HG03060 (cell line): ENCODE results near the gene NLRC4.
"Not testable (repeated sequence)": the region's sequence is repeated elsewhere in the genome, so short reads cannot be mapped to it uniquely, and the experiment has no call there.

Experiments
- ATAC-seq: cut with Tn5 transposase; IDR thresholded peaks from one replicate; pipeline ENCODE4 v1.9.1; 2021; ENCODE audit warnings: low read depth, moderate number of reproducible peaks; ENCODE audit not compliant: unreplicated experiment

Gene NLRC4

GRCh38 chr2:32249731-32250236 lies 14.9 kb downstream of the NLRC4 start:
- ATAC-seq: no peak

- no peak for ATAC-seq
These were observed 16.4 kb downstream of the NLRC4 start for GRCh38 chr2:32248299-32248698.

- ATAC-seq: no peak
These were observed 17.8 kb downstream of the NLRC4 start for GRCh38 chr2:32246911-32247310.

GRCh38 chr2:32242331-32242730 lies 22.4 kb downstream of the NLRC4 start:
- no peak for ATAC-seq

GRCh38 chr2:32237996-32238395 lies 26.7 kb downstream of the NLRC4 start:
- no peak for ATAC-seq

GRCh38 chr2:32237488-32237887 lies 27.2 kb downstream of the NLRC4 start:
- no peak for ATAC-seq

GRCh38 chr2:32235315-32235714 lies 29.4 kb downstream of the NLRC4 start:
- ATAC-seq: no peak

GRCh38 chr2:32231959-32232358 lies 32.7 kb downstream of the NLRC4 start:
- no peak for ATAC-seq

GRCh38 chr2:32229635-32230034 lies 35.1 kb downstream of the NLRC4 start:
- ATAC-seq: no peak

- no peak for ATAC-seq
These were observed 36.5 kb downstream of the NLRC4 start for GRCh38 chr2:32228181-32228580.

- ATAC-seq: no peak
These were observed 37.2 kb downstream of the NLRC4 start for GRCh38 chr2:32227492-32227891.

- no peak for ATAC-seq
These were observed 41.7 kb downstream of the NLRC4 start for GRCh38 chr2:32222966-32223365.

GRCh38 chr2:32220445-32220844 lies 44.2 kb downstream of the NLRC4 start:
- no peak for ATAC-seq

GRCh38 chr2:32212295-32212694 lies 52.4 kb downstream of the NLRC4 start:
- no peak for ATAC-seq

- ATAC-seq: no peak
These were observed 53.8 kb downstream of the NLRC4 start for GRCh38 chr2:32210767-32211408.

GRCh38 chr2:32203428-32203827 lies 61.3 kb downstream of the NLRC4 start:
- not testable (repeated sequence) for ATAC-seq

GRCh38 chr2:32200814-32201213 lies 63.9 kb downstream of the NLRC4 start:
- ATAC-seq: no peak

- no peak for ATAC-seq
These were observed 72.3 kb downstream of the NLRC4 start for GRCh38 chr2:32192418-32192817.

GRCh38 chr2:32189011-32189410 lies 75.7 kb downstream of the NLRC4 start:
- no peak for ATAC-seq

GRCh38 chr2:32182667-32183066 lies 82.0 kb downstream of the NLRC4 start:
- ATAC-seq: no peak
